ENCODE data around the gene CRAMP1. TPM values are rescaled to one million over a fixed set of nuclear protein-coding genes. Genes with fewer than 3 reads are reported as not detected.

The CRAMP1 gene
- total RNA-seq, 1 donor from 2014 or later = 29.4 TPM

DNA sequence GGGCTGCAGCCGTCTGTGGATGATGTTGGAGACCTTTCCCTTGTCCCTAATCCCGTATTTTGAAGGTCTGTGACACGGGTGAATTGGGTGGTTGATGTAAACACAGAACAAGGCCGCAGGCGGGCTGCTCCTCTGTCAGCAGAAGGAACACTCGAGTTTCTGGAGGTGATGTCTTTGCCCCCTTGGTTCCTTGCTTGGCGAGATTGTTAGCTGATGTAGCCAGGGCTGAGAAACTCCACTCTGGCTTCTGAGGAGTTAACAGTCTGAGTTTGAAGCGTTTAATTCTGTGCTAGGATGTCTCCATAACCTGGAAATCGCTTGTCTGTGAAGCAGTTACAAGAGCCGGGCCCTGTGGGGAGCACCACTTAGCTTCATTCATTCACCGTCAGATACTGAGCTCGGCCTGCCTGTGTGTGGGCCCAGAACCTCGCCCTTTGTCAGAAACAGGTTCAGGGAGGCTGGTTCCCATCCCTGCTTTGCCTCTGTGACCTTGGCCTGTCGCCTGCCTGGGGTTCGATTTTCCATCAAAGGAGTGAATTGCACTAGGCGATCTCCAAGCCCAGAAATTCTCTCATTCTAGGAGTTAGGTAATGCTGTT, 95.1 kb downstream of the CRAMP1 start:
- H3K36me3 Mint-ChIP-seq (ENCODE audit: unreplicated experiment) = peaks cover 2% of the 10 kb centered on the region
- H3K9me3 Mint-ChIP-seq (ENCODE audit: unreplicated experiment) = no peaks in the 10 kb centered on the region
- H3K4me1 Mint-ChIP-seq (ENCODE audit: unreplicated experiment) = peaks cover 40% of the 10 kb centered on the region
- peak overlapping the region; percentile 86 for H3K27ac Mint-ChIP-seq (ENCODE audit: unreplicated experiment)
- H3K4me3 Mint-ChIP-seq (ENCODE audit: unreplicated experiment) = peak overlapping the region; percentile 87
- no peak for DNase-seq (ENCODE audit: extremely low spot score, unreplicated experiment)
- TF ChIP-seq, protein P1, sequence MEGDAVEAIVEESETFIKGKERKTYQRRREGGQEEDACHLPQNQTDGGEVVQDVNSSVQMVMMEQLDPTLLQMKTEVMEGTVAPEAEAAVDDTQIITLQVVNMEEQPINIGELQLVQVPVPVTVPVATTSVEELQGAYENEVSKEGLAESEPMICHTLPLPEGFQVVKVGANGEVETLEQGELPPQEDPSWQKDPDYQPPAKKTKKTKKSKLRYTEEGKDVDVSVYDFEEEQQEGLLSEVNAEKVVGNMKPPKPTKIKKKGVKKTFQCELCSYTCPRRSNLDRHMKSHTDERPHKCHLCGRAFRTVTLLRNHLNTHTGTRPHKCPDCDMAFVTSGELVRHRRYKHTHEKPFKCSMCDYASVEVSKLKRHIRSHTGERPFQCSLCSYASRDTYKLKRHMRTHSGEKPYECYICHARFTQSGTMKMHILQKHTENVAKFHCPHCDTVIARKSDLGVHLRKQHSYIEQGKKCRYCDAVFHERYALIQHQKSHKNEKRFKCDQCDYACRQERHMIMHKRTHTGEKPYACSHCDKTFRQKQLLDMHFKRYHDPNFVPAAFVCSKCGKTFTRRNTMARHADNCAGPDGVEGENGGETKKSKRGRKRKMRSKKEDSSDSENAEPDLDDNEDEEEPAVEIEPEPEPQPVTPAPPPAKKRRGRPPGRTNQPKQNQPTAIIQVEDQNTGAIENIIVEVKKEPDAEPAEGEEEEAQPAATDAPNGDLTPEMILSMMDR (IDR thresholded peaks at IDR 0.05) = no peak
- H3K27me3 Mint-ChIP-seq (ENCODE audit: unreplicated experiment) = no peaks in the 10 kb centered on the region

DNA sequence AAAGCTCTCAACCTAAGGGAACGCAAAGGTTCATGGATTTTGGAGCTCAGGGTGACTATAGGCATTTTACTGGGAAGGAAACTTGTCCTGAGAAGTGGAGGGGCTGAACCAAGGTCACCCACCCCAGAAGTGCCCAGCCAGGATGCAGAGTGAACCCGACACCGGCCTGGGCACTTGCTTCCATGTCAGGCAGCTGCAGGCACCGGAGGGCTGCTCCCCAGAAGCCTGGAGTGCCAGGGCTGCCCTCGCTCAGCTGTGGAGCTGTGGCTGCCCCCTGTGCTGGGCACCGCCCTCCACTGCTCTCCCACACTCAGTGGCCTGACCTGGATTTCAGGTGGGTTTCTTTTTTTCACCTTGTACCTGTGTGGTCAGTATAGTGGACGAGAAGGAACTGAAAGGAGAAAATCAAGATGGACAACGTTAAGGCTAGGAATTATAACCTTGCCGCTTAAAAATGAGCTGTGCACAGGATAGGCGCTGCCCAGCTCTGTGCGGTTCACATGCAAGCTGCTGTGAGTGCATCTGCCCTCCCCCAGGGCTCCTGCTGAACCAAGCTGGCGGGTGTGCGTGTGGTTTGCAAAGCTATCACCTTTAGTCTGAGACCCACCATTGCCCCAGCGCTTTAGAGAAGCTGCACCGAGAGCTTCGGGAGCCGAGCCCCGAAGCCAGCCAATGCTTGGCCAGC, 96.1 kb downstream of the CRAMP1 start:
- H3K4me3 Mint-ChIP-seq (ENCODE audit: unreplicated experiment) = peak overlapping the region; percentile 41
- H3K27me3 Mint-ChIP-seq (ENCODE audit: unreplicated experiment) = no peaks in the 10 kb centered on the region
- H3K9me3 Mint-ChIP-seq (ENCODE audit: unreplicated experiment) = no peaks in the 10 kb centered on the region
- peaks cover 46% of the 10 kb centered on the region for H3K4me1 Mint-ChIP-seq (ENCODE audit: unreplicated experiment)
- no peak for DNase-seq (ENCODE audit: extremely low spot score, unreplicated experiment)
- peak overlapping the region; percentile 86 for H3K27ac Mint-ChIP-seq (ENCODE audit: unreplicated experiment)
- H3K36me3 Mint-ChIP-seq (ENCODE audit: unreplicated experiment) = no peaks in the 10 kb centered on the region
- TF ChIP-seq, protein P1 (IDR thresholded peaks at IDR 0.05) = no peak

DNA sequence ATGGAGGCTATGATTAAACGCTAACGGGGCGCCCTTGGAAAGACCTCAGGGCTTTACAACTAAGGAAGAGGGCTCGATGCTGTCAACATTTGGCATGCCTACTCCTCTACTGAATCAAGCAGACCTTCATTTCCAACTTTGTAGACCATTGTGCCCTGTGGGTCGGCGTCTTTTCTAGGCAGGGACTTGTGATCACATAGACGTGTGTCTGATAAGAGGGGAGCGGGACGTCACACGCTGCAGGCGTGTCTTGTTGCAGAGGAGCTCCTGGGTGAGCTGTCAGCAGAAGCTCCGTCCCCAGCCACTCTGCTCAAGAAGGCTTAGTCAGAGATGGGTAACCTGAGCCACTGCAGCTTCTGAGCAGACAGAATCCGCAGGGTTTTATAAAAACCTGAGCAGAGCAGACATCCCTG, 96.6 kb downstream of the CRAMP1 start:
- Mint-ChIP-seq H3K4me1 (ENCODE audit: unreplicated experiment) (peaks cover 52% of the 10 kb centered on the region), H3K4me3 (ENCODE audit: unreplicated experiment) (peak overlapping the region; percentile 22), H3K27ac (ENCODE audit: unreplicated experiment) (peak overlapping the region; percentile 59), H3K27me3 (ENCODE audit: unreplicated experiment) (no peaks in the 10 kb centered on the region), H3K36me3 (ENCODE audit: unreplicated experiment) (no peaks in the 10 kb centered on the region), H3K9me3 (ENCODE audit: unreplicated experiment) (no peaks in the 10 kb centered on the region)
- TF ChIP-seq, protein P1 (IDR thresholded peaks at IDR 0.05) = no peak
- no peak for DNase-seq (ENCODE audit: extremely low spot score, unreplicated experiment)

GRCh38 chr16:1709356-1709755, 97.2 kb downstream of the CRAMP1 start:
- H3K9me3 Mint-ChIP-seq (ENCODE audit: unreplicated experiment) = no peaks in the 10 kb centered on the region
- no peaks in the 10 kb centered on the region for H3K27me3 Mint-ChIP-seq (ENCODE audit: unreplicated experiment)
- TF ChIP-seq, protein P1 (IDR thresholded peaks at IDR 0.05) = no peak
- no peak overlapping the region for H3K4me3 Mint-ChIP-seq (ENCODE audit: unreplicated experiment)
- no peaks in the 10 kb centered on the region for H3K36me3 Mint-ChIP-seq (ENCODE audit: unreplicated experiment)
- no peak for DNase-seq (ENCODE audit: extremely low spot score, unreplicated experiment)
- peaks cover 53% of the 10 kb centered on the region for H3K4me1 Mint-ChIP-seq (ENCODE audit: unreplicated experiment)
- no peak overlapping the region for H3K27ac Mint-ChIP-seq (ENCODE audit: unreplicated experiment)

DNA sequence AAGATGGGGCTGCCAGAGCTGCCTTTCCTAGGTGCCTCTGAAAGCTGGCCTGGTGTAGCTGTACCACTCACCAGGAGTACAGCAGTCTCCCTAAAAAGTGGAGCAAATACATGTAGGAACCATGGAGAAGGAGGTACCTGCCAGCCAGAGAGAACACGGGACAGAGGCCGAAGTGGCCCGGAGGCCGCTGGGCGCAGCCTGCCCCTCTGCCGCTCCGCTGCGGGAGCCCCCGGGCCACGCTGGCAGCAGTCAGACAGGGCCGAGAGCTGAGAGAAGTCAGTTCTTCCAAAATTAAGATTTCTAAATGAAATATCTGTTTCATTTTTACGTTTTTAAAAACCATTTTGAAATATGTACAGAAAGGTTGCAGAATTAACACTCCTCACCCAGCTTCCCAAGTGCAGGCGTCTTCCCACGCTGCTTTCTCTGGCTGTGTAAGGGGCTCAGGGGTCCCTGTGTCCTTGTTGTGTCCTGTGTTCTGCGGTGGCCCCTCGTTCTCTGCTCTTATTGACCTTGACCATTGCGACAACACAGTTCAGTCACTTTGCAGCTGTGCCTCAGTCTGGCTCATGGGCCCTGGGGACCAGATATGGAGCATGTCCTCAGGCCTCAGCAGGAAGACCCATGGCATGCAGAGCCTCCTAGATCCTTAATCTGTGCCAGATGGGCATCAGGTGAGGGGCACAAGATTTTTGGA, 98.8 kb downstream of the CRAMP1 start:
- no peak for DNase-seq (ENCODE audit: extremely low spot score, unreplicated experiment)
- TF ChIP-seq, protein P1 (IDR thresholded peaks at IDR 0.05) = no peak
- Mint-ChIP-seq H3K36me3 (ENCODE audit: unreplicated experiment) (no peaks in the 10 kb centered on the region), H3K27me3 (ENCODE audit: unreplicated experiment) (no peaks in the 10 kb centered on the region), H3K4me3 (ENCODE audit: unreplicated experiment) (no peak overlapping the region), H3K27ac (ENCODE audit: unreplicated experiment) (no peak overlapping the region), H3K4me1 (ENCODE audit: unreplicated experiment) (peaks cover 48% of the 10 kb centered on the region), H3K9me3 (ENCODE audit: unreplicated experiment) (no peaks in the 10 kb centered on the region)
